Measurements from ENCODE around the gene CALHM2.

GRCh38 chr10:103459615-103460014 lies 7.4 kb upstream of the CALHM2 start:
- no peak for TF ChIP-seq CTCF (IDR thresholded peaks at IDR 0.05)
- no peak for TF ChIP-seq POLR2A (IDR thresholded peaks at IDR 0.05)
